Mononuclear cell (primary cell): ENCODE results near the gene TBX1. TPM values are rescaled to one million over a fixed set of nuclear protein-coding genes. Genes with fewer than 3 reads are reported as not detected.
"Not testable (repeated sequence)": the region's sequence is repeated elsewhere in the genome, so short reads cannot be mapped to it uniquely, and the experiment has no call there.

Experiments used
- H3K27me3 ChIP-seq: 2 replicates; pipeline ENCODE4 v1.6.0; 2011; ENCODE audit warnings: low read length, control low read depth; ENCODE audit not compliant: insufficient read depth
- H3K4me1 ChIP-seq: 2 replicates; pipeline ENCODE4 v1.5.1; 2011; ENCODE audit warnings: mild to moderate bottlenecking, low read length, control low read depth; ENCODE audit not compliant: insufficient read depth
- H3K4me3 ChIP-seq: 2 replicates; pipeline ENCODE4 v1.5.1; 2011; ENCODE audit warnings: mild to moderate bottlenecking, low read length, moderate library complexity
- H3K9me3 ChIP-seq: 2 replicates; pipeline ENCODE4 v1.5.1; 2011; ENCODE audit warnings: low read depth, mild to moderate bottlenecking, control low read depth, low read length
- total RNA-seq: library from RNA; depleted of rRNA; stranded (reverse); fragments of >200 nt; gene quantifications from one replicate; pipeline ENCODE4 v1.2.3, GENCODE V29; 2012

TBX1 gene
- total RNA-seq, 1 donor: not detected

- H3K27me3 ChIP-seq: no peaks in the 10 kb centered on the region
- no peak overlapping the region for H3K4me3 ChIP-seq
- no peaks in the 10 kb centered on the region for H3K9me3 ChIP-seq
- H3K4me1 ChIP-seq: no peaks in the 10 kb centered on the region
These were observed 25.1 kb downstream of the TBX1 start for GRCh38 chr22:19785461-19786263.

- no peaks in the 10 kb centered on the region for H3K4me1 ChIP-seq
- no peak overlapping the region for H3K4me3 ChIP-seq
- H3K9me3 ChIP-seq: no peaks in the 10 kb centered on the region
- no peaks in the 10 kb centered on the region for H3K27me3 ChIP-seq
These were observed 25.6 kb downstream of the TBX1 start for GRCh38 chr22:19786264-19786585.

- Histone ChIP-seq H3K9me3 (no peaks in the 10 kb centered on the region), H3K4me1 (no peaks in the 10 kb centered on the region), H3K27me3 (no peaks in the 10 kb centered on the region)
These were observed 26.6 kb downstream of the TBX1 start for GRCh38 chr22:19786959-19787848.

GRCh38 chr22:19787849-19788141 is 27.2 kb downstream of the TBX1 start:
- H3K9me3 ChIP-seq: no peaks in the 10 kb centered on the region

More at GRCh38 chr22:19786959-19787848, 26.6 kb downstream of the TBX1 start:
- H3K4me3 ChIP-seq: no peak overlapping the region

GRCh38 chr22:19788661-19789225 is 28.2 kb downstream of the TBX1 start:
- Histone ChIP-seq H3K4me1 (no peaks in the 10 kb centered on the region), H3K9me3 (no peaks in the 10 kb centered on the region), H3K4me3 (no peak overlapping the region), H3K27me3 (no peaks in the 10 kb centered on the region)

More at GRCh38 chr22:19787849-19788141, 27.2 kb downstream of the TBX1 start:
- Histone ChIP-seq H3K4me3 (no peak overlapping the region), H3K27me3 (no peaks in the 10 kb centered on the region), H3K4me1 (no peaks in the 10 kb centered on the region)

- Histone ChIP-seq H3K4me3 (no peak overlapping the region), H3K9me3 (no peaks in the 10 kb centered on the region), H3K4me1 (no peaks in the 10 kb centered on the region), H3K27me3 (no peaks in the 10 kb centered on the region)
These were observed 28.8 kb downstream of the TBX1 start for GRCh38 chr22:19789406-19789805.

GRCh38 chr22:19789828-19790227 is 29.2 kb downstream of the TBX1 start:
- H3K9me3 ChIP-seq: no peaks in the 10 kb centered on the region
- H3K4me1 ChIP-seq: no peaks in the 10 kb centered on the region
- no peak overlapping the region for H3K4me3 ChIP-seq
- no peaks in the 10 kb centered on the region for H3K27me3 ChIP-seq

- no peaks in the 10 kb centered on the region for H3K27me3 ChIP-seq
These were observed 30.7 kb downstream of the TBX1 start for GRCh38 chr22:19791243-19791642.

GRCh38 chr22:19791894-19792293 is 31.3 kb downstream of the TBX1 start:
- Histone ChIP-seq H3K9me3 (no peaks in the 10 kb centered on the region), H3K4me3 (no peak overlapping the region), H3K27me3 (no peaks in the 10 kb centered on the region), H3K4me1 (no peaks in the 10 kb centered on the region)

More at GRCh38 chr22:19791243-19791642, 30.7 kb downstream of the TBX1 start:
- no peaks in the 10 kb centered on the region for H3K9me3 ChIP-seq
- no peaks in the 10 kb centered on the region for H3K4me1 ChIP-seq
- no peak overlapping the region for H3K4me3 ChIP-seq

- not testable (repeated sequence) for H3K27me3 ChIP-seq, H3K4me1 ChIP-seq, H3K4me3 ChIP-seq, H3K9me3 ChIP-seq
These were observed 31.9 kb downstream of the TBX1 start for GRCh38 chr22:19792383-19792896.

- Histone ChIP-seq H3K4me3 (no peak overlapping the region), H3K27me3 (no peaks in the 10 kb centered on the region)
These were observed 32.6 kb downstream of the TBX1 start for GRCh38 chr22:19793161-19793560.

GRCh38 chr22:19793661-19794310 is 33.2 kb downstream of the TBX1 start:
- Histone ChIP-seq H3K4me3 (no peak overlapping the region), H3K4me1 (no peaks in the 10 kb centered on the region), H3K9me3 (no peaks in the 10 kb centered on the region), H3K27me3 (no peaks in the 10 kb centered on the region)

More at GRCh38 chr22:19793161-19793560, 32.6 kb downstream of the TBX1 start:
- Histone ChIP-seq H3K4me1 (no peaks in the 10 kb centered on the region), H3K9me3 (no peaks in the 10 kb centered on the region)

GRCh38 chr22:19795617-19796008 is 35.0 kb downstream of the TBX1 start:
- Histone ChIP-seq H3K4me3 (no peak overlapping the region), H3K9me3 (no peaks in the 10 kb centered on the region), H3K4me1 (no peaks in the 10 kb centered on the region), H3K27me3 (no peaks in the 10 kb centered on the region)

GRCh38 chr22:19796160-19796559 is 35.6 kb downstream of the TBX1 start:
- no peaks in the 10 kb centered on the region for H3K27me3 ChIP-seq
- H3K9me3 ChIP-seq: no peaks in the 10 kb centered on the region
- no peak overlapping the region for H3K4me3 ChIP-seq
- no peaks in the 10 kb centered on the region for H3K4me1 ChIP-seq
